Esophagus squamous epithelium (tissue), 5 donors: ENCODE results near the gene GLB1L. TPM values are rescaled to one million over a fixed set of nuclear protein-coding genes. Genes with fewer than 3 reads are reported as not detected.

Experiments
- DNase-seq: peaks from one replicate; lab custom pipeline; 2025; lab: John Stamatoyannopoulos, UW
- H3K27ac ChIP-seq, 4 donors: fragments of 200-600 bp; sonication (generic); one replicate each; pipeline ENCODE4 v1.5.1; 2016 to 2019; ENCODE audit warnings: mild to moderate bottlenecking in 1 of 4
- H3K27me3 ChIP-seq, 4 donors: fragments of 200-600 bp; sonication (generic); 1 replicate in 3 of 4; 2 replicates in 1 of 4; pipeline versions ENCODE4 v1.5.1 to v1.6.0; 2017 to 2021; ENCODE audit warnings: antibody characterized with exemption in 1 of 4
- H3K36me3 ChIP-seq, 3 donors: fragments of 200-600 bp; sonication (generic); one replicate each; pipeline ENCODE4 v1.5.1; 2016 to 2019
- H3K4me1 ChIP-seq, 3 donors: fragments of 200-600 bp; sonication (generic); one replicate each; pipeline ENCODE4 v1.5.1; 2017 to 2019
- H3K4me3 ChIP-seq, 4 donors: fragments of 200-600 bp; sonication (generic); 1 replicate in 3 of 4; 2 replicates in 1 of 4; pipeline ENCODE4 v1.5.1; 2016 to 2019; ENCODE audit warnings: mild to moderate bottlenecking in 2 of 4, moderate library complexity in 1 of 4
- H3K9me3 ChIP-seq, 3 donors: fragments of 200-600 bp; sonication (generic); one replicate each; pipeline ENCODE4 v1.5.1; 2016 to 2019
- CTCF ChIP-seq, 6 experiments: fragments of 450-650 bp in 4 of 6; fragments of 200-600 bp in 2 of 6; sonication (generic) in 2 of 6; IDR thresholded peaks; one replicate each; pipeline ENCODE4 v1.5.1; 2016 to 2019; ENCODE audit warnings: antibody characterized with exemption in 6 of 6, mild to moderate bottlenecking in 4 of 6, moderate library complexity in 4 of 6
- POLR2A ChIP-seq, 4 donors: fragments of 450-650 bp; IDR thresholded peaks; one replicate each; pipeline ENCODE4 v1.6.1; 2017; ENCODE audit warnings: antibody characterized with exemption in 4 of 4, mild to moderate bottlenecking in 4 of 4, moderate library complexity in 3 of 4
- WGBS, 2 donors: methylation state at CpG; one replicate each; pipeline ENCODE4 v1.1.5; 2018; 5-methylcytosine and 5-hydroxymethylcytosine counted together
- intact Hi-C: fragments of 100-400 bp; cut with DNase I; formaldehyde crosslinking; loops from one replicate; pipeline ENCODE4 v1.15.0; 2022
- small RNA-seq, 4 donors: library from RNA; depleted of rRNA; stranded (forward); fragments of <200 nt; gene quantifications; one replicate each; pipeline ENCODE3, GENCODE V24; 2016
- total RNA-seq, 4 donors: library from RNA; depleted of rRNA; stranded (reverse); fragments of >200 nt; gene quantifications; one replicate each; pipeline ENCODE4 v1.1.0, GENCODE V29; 2016
- donor health status: DM: yes; HTN: yes; CAD: no.

The GLB1L gene
- total RNA-seq, 4 donors from 2014 or later: 1.2 to 2.3 (median 1.7) TPM

- TF ChIP-seq POLR2A (IDR thresholded peaks at IDR 0.05) (no peak), CTCF (IDR thresholded peaks at IDR 0.05) (no peak)
- WGBS, 2 donors: 83% methylated on average over 1 of the region's 1 CpG; no CpG with 5 or more reads in 1 of the 2 donors
- Histone ChIP-seq H3K27me3 (peaks cover 0 to 6% (median 0%) of the 10 kb centered on the region in 4 donors), H3K4me1 (no peaks in the 10 kb centered on the region), H3K27ac (no peak overlapping the region), H3K36me3 (no peaks in the 10 kb centered on the region), H3K4me3 (no peak overlapping the region), H3K9me3 (no peaks in the 10 kb centered on the region)
- intact Hi-C loops: no loop called here
- no peak for DNase-seq
These were observed 47.9 kb downstream of the GLB1L start for GRCh38 chr2:219197388-219197787.

GRCh38 chr2:219186754-219187456 lies 58.3 kb downstream of the GLB1L start:
- WGBS, 2 donors: 83 to 84% methylated on average over 7 of the region's 7 CpGs
- no peak for TF ChIP-seq CTCF (IDR thresholded peaks at IDR 0.05)
- TF ChIP-seq POLR2A (IDR thresholded peaks at IDR 0.05): no peak
- intact Hi-C loops: no loop called here
- H3K27me3 ChIP-seq: no peaks in the 10 kb centered on the region
- H3K36me3 ChIP-seq: peaks cover 9 to 41% (median 16%) of the 10 kb centered on the region in 3 donors
- no peak for DNase-seq
- no peaks in the 10 kb centered on the region for H3K9me3 ChIP-seq
- no peak overlapping the region for H3K27ac ChIP-seq
- H3K4me3 ChIP-seq: no peak overlapping the region
- no peaks in the 10 kb centered on the region for H3K4me1 ChIP-seq

Small RNA genes within 50 kb of the gene (small RNA-seq; reads per million reads assigned to genes)
- 0 to 0.36 (median 0.29) reads per million in 4 donors for gene MIR153-1

Other genes starting within 250 kb of the GLB1L start
- gene CFAP65, start 203.9 kb downstream of the GLB1L start, total RNA-seq: under 1 TPM in 1 of 4 donors, not detected in 3; 0.19 TPM
- gene IHH, start 184.5 kb downstream of the GLB1L start, total RNA-seq: under 1 TPM in 1 of 4 donors, not detected in 3; 0.38 TPM
- 10 to 100 TPM in 2 of 4 donors, 1 to 10 TPM in 2; 6.3 to 14.3 (median 9.7) TPM for gene NHEJ1, start 84.6 kb downstream of the GLB1L start, total RNA-seq
- gene SLC23A3, start 75.4 kb downstream of the GLB1L start, total RNA-seq: 1 to 10 TPM in 2 of 4 donors, under 1 TPM in 2; 0.82 to 1.7 (median 1.3) TPM
- gene CNPPD1, start 68.5 kb downstream of the GLB1L start, total RNA-seq: 10 to 100 TPM; 35.3 to 49.8 (median 42.0) TPM
- 10 to 100 TPM; 31.0 to 58.7 (median 41.8) TPM for gene RETREG2, start 67.2 kb downstream of the GLB1L start, total RNA-seq
- 10 to 100 TPM; 34.6 to 49.9 (median 43.6) TPM for gene ZFAND2B, start 38.7 kb downstream of the GLB1L start, total RNA-seq
- gene ABCB6, start 26.5 kb downstream of the GLB1L start, total RNA-seq: 10 to 100 TPM; 22.1 to 45.3 (median 31.6) TPM
- gene ATG9A, start 15.8 kb downstream of the GLB1L start, total RNA-seq: 10 to 100 TPM; 37.8 to 55.1 (median 45.2) TPM
- gene ANKZF1, start 15.6 kb downstream of the GLB1L start, total RNA-seq: 10 to 100 TPM; 10.2 to 54.9 (median 27.6) TPM
- gene STK16, start within 50 bp of the GLB1L start, total RNA-seq: 10 to 100 TPM in 3 of 4 donors, 1 to 10 TPM in 1; 8.6 to 27.4 (median 19.3) TPM
- gene TUBA4B, start 7.8 kb upstream of the GLB1L start, total RNA-seq: not detected
- 100 to 1,000 TPM; 104 to 258 (median 169) TPM for gene TUBA4A, start 8.5 kb upstream of the GLB1L start, total RNA-seq
- gene DNAJB2, start 33.9 kb upstream of the GLB1L start, total RNA-seq: 10 to 100 TPM; 30.3 to 72.6 (median 35.1) TPM
- gene PTPRN, start 64.0 kb upstream of the GLB1L start, total RNA-seq: not detected
- gene RESP18, start 87.3 kb upstream of the GLB1L start, total RNA-seq: not detected
- gene DNPEP, start 142.5 kb upstream of the GLB1L start, total RNA-seq: 10 to 100 TPM; 36.7 to 82.4 (median 39.5) TPM
- 1,000 to 10,000 TPM in 1 of 4 donors, 100 to 1,000 TPM in 3; 120 to 2,698 (median 303) TPM for gene DES, start 172.9 kb upstream of the GLB1L start, total RNA-seq
- 10 to 100 TPM in 1 of 4 donors, 1 to 10 TPM in 3; 3.8 to 29.0 (median 5.0) TPM for gene SPEG, start 189.4 kb upstream of the GLB1L start, total RNA-seq